ENCODE results near the gene EPN3.

EPN3 gene

DNA sequence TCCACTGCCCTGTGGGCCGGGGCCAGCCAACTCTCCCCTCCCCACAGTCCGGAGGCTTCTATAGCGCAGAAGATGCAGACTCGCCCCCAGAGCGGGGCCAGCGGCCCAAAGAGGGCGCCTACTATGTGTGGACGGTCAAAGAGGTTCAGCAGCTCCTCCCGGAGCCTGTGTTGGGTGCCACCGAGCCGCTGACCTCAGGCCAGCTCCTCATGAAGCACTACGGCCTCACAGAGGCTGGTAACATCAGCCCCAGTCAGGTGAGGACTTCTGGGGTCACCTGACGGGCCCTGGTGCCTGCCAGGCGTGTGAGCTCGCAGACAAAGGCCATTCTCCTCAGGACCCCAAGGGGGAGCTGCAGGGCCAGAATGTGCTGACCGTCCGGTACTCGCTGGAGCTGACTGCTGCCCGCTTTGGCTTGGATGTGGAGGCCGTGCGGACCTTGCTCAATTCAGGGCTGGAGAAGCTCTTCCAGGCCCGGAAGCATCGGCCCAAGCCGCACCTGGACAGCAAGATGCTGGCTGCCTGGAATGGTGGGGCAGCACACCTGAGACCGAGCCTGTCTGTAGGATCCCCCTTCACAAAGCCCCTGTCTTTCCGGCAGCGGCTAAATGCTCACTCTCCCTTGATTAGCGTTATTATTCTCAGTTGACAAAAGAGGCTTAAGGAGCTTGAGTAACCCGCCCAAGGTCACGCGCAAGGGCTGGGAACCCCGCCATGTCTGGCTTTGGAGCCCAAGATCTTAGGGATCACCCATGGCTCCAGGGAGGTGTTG, 18.3 kb downstream of the EPN3 start:
- DNase-seq = peak; percentile 26 to 66

DNA sequence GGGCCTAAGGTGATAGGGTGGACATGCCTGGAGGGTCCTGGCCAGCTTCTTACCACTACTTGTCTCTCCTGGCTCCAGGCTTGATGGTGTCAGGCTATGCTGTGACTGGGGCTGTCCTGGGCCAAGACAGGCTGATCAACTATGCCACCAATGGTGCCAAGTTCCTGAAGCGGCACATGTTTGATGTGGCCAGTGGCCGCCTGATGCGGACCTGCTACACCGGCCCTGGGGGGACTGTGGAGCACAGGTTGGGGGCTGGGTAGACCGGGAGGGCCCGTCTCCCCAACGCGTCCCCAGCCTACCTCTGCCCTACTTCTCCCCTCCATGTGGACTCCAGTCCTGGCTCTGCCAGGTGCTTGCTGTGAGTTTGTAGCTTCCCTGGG, 18.9 kb downstream of the EPN3 start:
- DNase-seq = no peak

GRCh38 chr17:50551884-50552283, 19.3 kb downstream of the EPN3 start:
- no peak for DNase-seq

GRCh38 chr17:50554201-50554600, 21.7 kb downstream of the EPN3 start:
- DNase-seq = no peak

GRCh38 chr17:50556803-50557202, 24.3 kb downstream of the EPN3 start:
- DNase-seq = no peak

DNA sequence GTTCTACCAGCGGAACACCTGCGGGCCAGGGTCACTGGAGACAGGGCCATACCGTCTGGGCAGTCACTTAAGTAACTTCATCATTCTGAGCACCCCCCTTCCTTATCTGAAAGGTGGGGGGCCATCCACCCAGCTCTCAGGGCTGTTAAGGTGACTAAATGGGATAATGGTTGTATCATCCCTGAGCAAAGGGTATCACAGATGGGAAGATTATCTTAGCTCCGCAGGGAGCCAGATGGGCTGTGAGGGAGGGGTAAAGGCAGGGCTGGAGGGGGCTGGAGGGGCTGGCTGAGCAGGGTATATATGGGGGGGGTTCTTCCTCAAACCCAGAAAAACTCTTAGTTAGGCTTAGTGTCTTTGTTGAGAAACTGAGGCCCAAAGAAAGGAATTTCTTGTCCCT, 25.1 kb downstream of the EPN3 start:
- DNase-seq = no peak

DNA sequence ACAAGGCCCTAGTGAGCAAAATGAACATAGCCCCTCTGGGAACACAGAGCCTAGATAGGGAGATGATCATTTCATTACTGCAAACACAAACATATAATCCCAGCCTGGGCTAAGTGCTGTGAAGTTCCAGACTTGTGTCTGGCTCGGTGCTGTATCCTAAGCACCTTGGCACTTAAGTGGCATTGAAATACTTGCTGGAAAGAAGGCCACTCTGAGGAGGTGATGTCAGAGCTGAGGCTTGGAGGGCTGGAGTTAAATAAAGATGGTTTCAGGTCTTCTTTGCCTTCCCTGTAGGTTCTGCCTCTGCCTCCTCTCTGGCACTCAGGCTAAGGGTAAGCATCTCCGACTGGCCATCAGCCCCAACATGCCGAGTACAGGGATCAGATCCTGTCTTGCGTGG, 25.6 kb downstream of the EPN3 start:
- DNase-seq = no peak

DNA sequence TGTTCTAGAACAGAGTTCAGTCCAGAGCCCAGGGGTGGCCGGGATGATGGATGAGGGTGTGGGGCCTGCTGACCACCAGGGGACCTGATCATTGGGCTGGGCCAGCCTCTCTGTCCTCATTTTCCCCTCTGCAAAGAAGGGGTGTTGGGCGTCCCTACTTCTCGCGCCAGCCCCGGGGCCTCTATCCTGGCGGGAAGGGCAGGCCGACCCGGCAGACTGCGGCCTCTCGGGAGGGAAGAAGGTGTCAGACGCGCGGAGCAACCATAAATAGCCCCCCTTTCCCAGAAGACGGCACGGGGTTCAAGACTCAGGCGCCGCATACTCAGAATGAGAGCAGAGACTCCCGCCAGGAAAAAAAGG, 26.0 kb downstream of the EPN3 start:
- DNase-seq = no peak

GRCh38 chr17:50558941-50559614, 26.5 kb downstream of the EPN3 start:
- DNase-seq = no peak

- no peak for DNase-seq
Measured at GRCh38 chr17:50559674-50560184, 27.2 kb downstream of the EPN3 start.

DNA sequence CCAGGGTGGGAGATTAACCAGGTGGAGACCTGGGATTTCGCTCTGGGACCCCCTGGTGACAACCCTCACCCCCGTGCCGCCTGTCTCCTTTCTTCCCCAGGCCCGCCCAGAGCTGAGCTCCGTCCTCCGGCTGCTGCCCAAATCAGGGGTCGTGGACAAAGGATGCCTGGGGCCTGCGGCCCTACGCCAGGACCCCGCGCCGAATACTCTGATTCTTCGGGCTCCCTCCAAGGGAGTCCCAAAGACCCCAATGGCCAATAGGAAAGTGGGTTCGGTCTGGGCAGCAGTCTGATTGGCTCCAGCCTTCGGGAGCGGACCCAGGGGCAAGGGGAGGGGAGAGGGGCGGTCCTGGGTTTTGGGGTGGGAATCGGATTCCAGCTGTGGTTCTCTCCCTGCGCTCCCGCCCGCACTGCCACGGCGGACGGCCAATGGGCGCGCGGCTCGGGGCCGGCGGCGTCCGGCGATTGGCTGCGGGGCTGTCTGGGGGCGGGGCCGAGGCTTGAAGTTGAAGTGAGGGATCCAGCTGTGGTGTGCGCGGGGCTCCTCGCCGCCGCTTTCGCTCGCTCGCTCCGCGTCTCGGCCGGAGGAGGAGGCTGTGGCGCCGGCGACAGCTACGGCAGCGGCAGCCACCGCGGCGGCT, 27.8 kb downstream of the EPN3 start, which contains the start of gene CACNA1G:
CACNA1G (plus strand) TSS at position 531 of the 640 bp plus-strand sequence. CDS start 745 bp downstream, outside the sequence.
- DNase-seq = peak; percentile 35 to 71

- DNase-seq = no peak
Measured at GRCh38 chr17:50560931-50561745, 28.6 kb downstream of the EPN3 start.

DNA sequence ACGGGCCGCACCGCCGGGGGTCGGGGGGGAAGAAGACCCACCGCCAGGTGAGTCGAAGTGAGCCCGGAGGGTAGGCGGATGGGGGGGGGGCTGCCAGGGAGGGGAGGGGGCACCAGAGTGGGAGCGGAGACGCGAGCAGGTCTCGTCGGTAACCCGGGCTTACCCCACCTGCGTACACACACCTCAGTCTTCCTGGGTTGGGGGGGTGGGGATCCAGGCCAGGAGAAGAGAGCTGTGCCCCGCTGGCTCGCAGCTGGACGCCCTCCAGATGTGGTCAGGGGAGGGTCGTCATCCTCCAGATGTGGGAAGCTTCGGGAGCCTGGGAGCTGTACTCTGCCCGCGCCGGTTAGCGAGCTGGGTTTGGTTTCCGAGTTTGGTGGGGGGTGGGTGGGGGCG, 29.2 kb downstream of the EPN3 start:
- DNase-seq = no peak

GRCh38 chr17:50562242-50563091, 29.9 kb downstream of the EPN3 start:
- DNase-seq = no peak

- DNase-seq = no peak
Measured at GRCh38 chr17:50563092-50563511, 30.6 kb downstream of the EPN3 start.

GRCh38 chr17:50564916-50565315, 32.4 kb downstream of the EPN3 start:
- no peak for DNase-seq

- DNase-seq = no peak
Measured at GRCh38 chr17:50565402-50566350, 33.1 kb downstream of the EPN3 start.

DNA sequence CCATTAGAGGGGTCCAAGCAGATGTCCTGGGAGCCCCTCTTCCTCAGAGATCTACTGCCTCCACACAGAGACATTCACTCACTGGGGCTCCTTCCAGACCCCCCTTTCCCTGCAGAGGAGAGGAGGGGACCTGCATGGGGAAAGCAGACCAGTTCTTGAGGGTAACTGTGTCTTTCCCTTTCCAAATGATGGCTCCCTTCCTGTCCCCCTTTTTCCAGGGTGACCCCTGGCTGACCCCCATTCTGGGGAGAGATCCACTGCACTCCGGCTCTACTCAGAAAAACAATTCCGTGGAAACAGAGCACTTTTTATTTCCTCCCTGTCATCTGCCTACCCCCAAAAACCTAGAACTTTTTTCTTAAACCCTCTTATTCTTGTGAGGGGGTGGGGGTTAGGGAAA, 34.4 kb downstream of the EPN3 start:
- DNase-seq = no peak

GRCh38 chr17:50568659-50569058, 36.1 kb downstream of the EPN3 start:
- no peak for DNase-seq

DNA sequence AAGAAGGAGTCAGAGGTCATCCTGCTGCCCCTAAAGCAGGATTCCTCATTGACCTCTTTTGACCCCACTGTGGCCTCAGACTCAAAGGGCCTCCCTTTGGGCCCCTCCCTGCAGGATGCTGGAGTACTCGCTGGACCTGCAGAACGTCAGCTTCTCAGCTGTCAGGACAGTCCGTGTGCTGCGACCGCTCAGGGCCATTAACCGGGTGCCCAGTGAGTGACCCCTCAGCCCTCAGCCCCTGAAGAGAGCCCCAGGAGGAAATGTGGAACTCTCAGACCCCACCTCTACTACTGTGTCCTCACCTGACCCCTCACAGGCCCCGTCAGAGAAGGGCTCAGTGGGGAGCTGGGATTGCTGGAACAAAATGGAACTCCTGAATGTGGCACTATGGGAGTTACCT, 37.1 kb downstream of the EPN3 start:
- no peak for DNase-seq

- DNase-seq = no peak
Measured at GRCh38 chr17:50570032-50570431, 37.5 kb downstream of the EPN3 start.

Measured in NCI-H187 (cell line).